Testis (tissue), 3 donors: ENCODE data around the gene PAQR7. TPM values are rescaled to one million over a fixed set of nuclear protein-coding genes. Genes with fewer than 3 reads are reported as not detected.

ENCODE experiments used
- DNase-seq: peaks from one replicate; pipeline ENCODE4 v3.0.0-alpha.2; 2019
- H3K27ac ChIP-seq, 2 donors: fragments of 200-600 bp; sonication (generic); one replicate each; pipeline ENCODE4 v1.5.1; 2019
- H3K27me3 ChIP-seq: fragments of 200-600 bp; sonication (generic); one replicate; pipeline ENCODE4 v1.5.1; 2019
- H3K36me3 ChIP-seq: fragments of 200-600 bp; sonication (generic); one replicate; pipeline ENCODE4 v1.5.1; 2017; ENCODE audit warnings: low read depth; ENCODE audit errors: missing control alignments
- H3K4me1 ChIP-seq: fragments of 200-600 bp; sonication (generic); one replicate; pipeline ENCODE4 v1.5.1; 2019
- H3K4me3 ChIP-seq, 2 donors: fragments of 200-600 bp; sonication (generic); one replicate each; pipeline ENCODE4 v1.5.1; 2017 to 2019
- H3K9me3 ChIP-seq: fragments of 200-600 bp; sonication (generic); one replicate; pipeline ENCODE4 v1.5.1; 2017
- POLR2A ChIP-seq: fragments of 450-650 bp; IDR thresholded peaks from one replicate; pipeline ENCODE4 v1.6.1; 2017; ENCODE audit warnings: antibody characterized with exemption, mild to moderate bottlenecking, moderate library complexity
- WGBS, 2 donors: methylation state at CpG; one replicate each; pipeline ENCODE4 v1.1.5; 2018; 5-methylcytosine and 5-hydroxymethylcytosine counted together
- intact Hi-C: fragments of 100-400 bp; cut with DNase I; formaldehyde crosslinking; loops from one replicate; pipeline ENCODE4 v1.15.1; 2023; ENCODE audit warnings: low total_unique reads
- polyA plus RNA-seq: library from polyadenylated mRNA; stranded (reverse); fragments of 350-450 nt; fragmentation: Illumina TruSeq; extraction: RNeasy Lipid Tissue Mini Kit (QIAGEN cat#74804); gene quantifications from one replicate; pipeline ENCODE4 v1.2.3, GENCODE V29; 2014; ENCODE audit warnings: low read depth, low replicate concordance; ENCODE audit not compliant: insufficient read depth
- total RNA-seq, 2 donors: library from RNA; depleted of rRNA; stranded (reverse); fragments of >200 nt; gene quantifications; one replicate each; pipeline ENCODE4 v1.2.3, GENCODE V29; 2016
- TF ChIP-seq, protein P1 (sequence below), 3 experiments: fragments of 450-650 bp in 2 of 3; fragments of 200-600 bp in 1 of 3; sonication (generic) in 1 of 3; IDR thresholded peaks; one replicate each; pipeline ENCODE4 v1.5.1; 2016 to 2019; ENCODE audit warnings: antibody characterized with exemption in 3 of 3, mild to moderate bottlenecking in 2 of 3, moderate library complexity in 1 of 3

PAQR7 gene
- total and polyA plus RNA-seq, 3 donors from 2014 or later: 89.3 to 94.8 (median 92.4) TPM

- Histone ChIP-seq H3K4me1 (peaks cover 32% of the 10 kb centered on the region), H3K27me3 (no peaks in the 10 kb centered on the region), H3K36me3 (no peaks in the 10 kb centered on the region), H3K4me3 (peak overlapping the region; percentile 92 to 98), H3K9me3 (no peaks in the 10 kb centered on the region), H3K27ac (peak overlapping the region; percentile 90 to 94)
- intact Hi-C loops: no loop called here
- WGBS, 2 donors: 0% methylated on average over 13 to 38 of the region's 67 CpGs
- TF ChIP-seq POLR2A: no peak
- TF ChIP-seq, protein P1, sequence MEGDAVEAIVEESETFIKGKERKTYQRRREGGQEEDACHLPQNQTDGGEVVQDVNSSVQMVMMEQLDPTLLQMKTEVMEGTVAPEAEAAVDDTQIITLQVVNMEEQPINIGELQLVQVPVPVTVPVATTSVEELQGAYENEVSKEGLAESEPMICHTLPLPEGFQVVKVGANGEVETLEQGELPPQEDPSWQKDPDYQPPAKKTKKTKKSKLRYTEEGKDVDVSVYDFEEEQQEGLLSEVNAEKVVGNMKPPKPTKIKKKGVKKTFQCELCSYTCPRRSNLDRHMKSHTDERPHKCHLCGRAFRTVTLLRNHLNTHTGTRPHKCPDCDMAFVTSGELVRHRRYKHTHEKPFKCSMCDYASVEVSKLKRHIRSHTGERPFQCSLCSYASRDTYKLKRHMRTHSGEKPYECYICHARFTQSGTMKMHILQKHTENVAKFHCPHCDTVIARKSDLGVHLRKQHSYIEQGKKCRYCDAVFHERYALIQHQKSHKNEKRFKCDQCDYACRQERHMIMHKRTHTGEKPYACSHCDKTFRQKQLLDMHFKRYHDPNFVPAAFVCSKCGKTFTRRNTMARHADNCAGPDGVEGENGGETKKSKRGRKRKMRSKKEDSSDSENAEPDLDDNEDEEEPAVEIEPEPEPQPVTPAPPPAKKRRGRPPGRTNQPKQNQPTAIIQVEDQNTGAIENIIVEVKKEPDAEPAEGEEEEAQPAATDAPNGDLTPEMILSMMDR (IDR thresholded peaks at IDR 0.05): peak in 1 of 3 experiments; percentile 6
- DNase-seq: peak; percentile 60
Measured at GRCh38 chr1:25820247-25821111, 55.0 kb downstream of the PAQR7 start.

GRCh38 chr1:25819491-25820246 lies 55.8 kb downstream of the PAQR7 start, which contains the start of gene MTFR1L:
Gene MTFR1L, plus strand, starts transcription at chr1:25819954. Its CDS starts 3,151 bp downstream, at chr1:25823105.
- no peaks in the 10 kb centered on the region for H3K27me3 ChIP-seq
- H3K27ac ChIP-seq: peak within 1 kb of the TSS; percentile 90 to 94
- 0 to 1% methylated on average over 6 to 57 of the region's 64 CpGs for WGBS, 2 donors
- H3K4me1 ChIP-seq: peaks cover 32% of the 10 kb centered on the region
- no peaks in the 10 kb centered on the region for H3K9me3 ChIP-seq
- DNase-seq: peak; percentile 92
- intact Hi-C loops: no loop called here
- peak within 1 kb of the TSS; percentile 92 to 98 for H3K4me3 ChIP-seq
- TF ChIP-seq, protein P1 (IDR thresholded peaks at IDR 0.05): no peak
- peak; percentile 79 for TF ChIP-seq POLR2A
- H3K36me3 ChIP-seq: no peaks in the 10 kb centered on the region

DNA sequence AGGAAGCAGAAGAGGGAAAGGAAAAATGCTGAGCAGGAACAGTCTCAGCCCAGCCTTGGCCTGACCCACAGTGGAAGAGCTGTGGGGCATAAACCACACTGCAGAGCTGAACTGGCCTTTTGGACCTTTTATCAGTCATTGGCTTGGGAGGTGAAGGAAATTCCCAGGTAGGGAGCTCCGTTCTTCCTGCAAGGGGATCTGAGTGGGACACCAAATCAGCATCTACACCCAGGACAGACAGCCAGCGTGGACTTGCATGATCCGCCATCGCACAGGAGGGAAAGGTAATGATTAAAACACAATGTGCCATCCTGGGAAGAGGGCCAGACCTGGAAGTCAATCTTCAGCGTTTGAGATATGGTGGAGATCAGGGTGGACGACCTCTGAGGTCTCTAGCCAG lies 56.9 kb downstream of the PAQR7 start:
- H3K4me3 ChIP-seq: no peak overlapping the region
- no peaks in the 10 kb centered on the region for H3K27me3 ChIP-seq
- H3K4me1 ChIP-seq: peaks cover 32% of the 10 kb centered on the region
- no peaks in the 10 kb centered on the region for H3K36me3 ChIP-seq
- no peaks in the 10 kb centered on the region for H3K9me3 ChIP-seq
- TF ChIP-seq, protein P1 (IDR thresholded peaks at IDR 0.05): no peak
- TF ChIP-seq POLR2A: no peak
- intact Hi-C loops: no loop called here
- peak overlapping the region in 1 of 2 donors; percentile 94 for H3K27ac ChIP-seq
- 33 to 37% methylated on average over 6 of the region's 6 CpGs for WGBS, 2 donors
- DNase-seq: no peak

GRCh38 chr1:25817840-25818501 lies 57.5 kb downstream of the PAQR7 start:
- no peaks in the 10 kb centered on the region for H3K9me3 ChIP-seq
- no peak overlapping the region for H3K4me3 ChIP-seq
- no peaks in the 10 kb centered on the region for H3K27me3 ChIP-seq
- intact Hi-C loops: no loop called here
- 52 to 60% methylated on average over 6 to 7 of the region's 8 CpGs for WGBS, 2 donors
- H3K27ac ChIP-seq: no peak overlapping the region
- H3K4me1 ChIP-seq: peaks cover 27% of the 10 kb centered on the region
- DNase-seq: peak; percentile 12
- H3K36me3 ChIP-seq: no peaks in the 10 kb centered on the region
- no peak for TF ChIP-seq POLR2A
- TF ChIP-seq, protein P1 (IDR thresholded peaks at IDR 0.05): peak in 1 of 3 experiments; percentile 13
